D721Med (cell line): ENCODE results near the gene TMEM170B.

Source experiments
- DNase-seq: peaks from one replicate; pipeline ENCODE4 v3.0.0; 2011; ENCODE audit warnings: low spot score; ENCODE audit not compliant: insufficient read length
- FAIRE-seq: peaks from 2 replicates; lab custom pipeline; 2011; peaks lifted over from hg19 to GRCh38; lab: Jason Lieb, UNC
- CTCF ChIP-seq: IDR thresholded peaks from 2 replicates; pipeline ENCODE4 v1.5.1; 2012; ENCODE audit warnings: mild to moderate bottlenecking, control low read depth; ENCODE audit not compliant: insufficient read depth; ENCODE audit errors: missing control alignments

The TMEM170B gene

GRCh38 chr6:11580686-11581405 is 43.3 kb downstream of the TMEM170B start:
- DNase-seq = no peak
- no peak for TF ChIP-seq CTCF
- FAIRE-seq = no peak

GRCh38 chr6:11584244-11584643 is 46.7 kb downstream of the TMEM170B start:
- no peak for DNase-seq
- FAIRE-seq = no peak

GRCh38 chr6:11585426-11586016 is 48.0 kb downstream of the TMEM170B start:
- TF ChIP-seq CTCF = peak; percentile 63
- DNase-seq (no peak), FAIRE-seq (no peak)

More at GRCh38 chr6:11584244-11584643, 46.7 kb downstream of the TMEM170B start:
- TF ChIP-seq CTCF = no peak

- no peak for TF ChIP-seq CTCF
- DNase-seq (no peak), FAIRE-seq (no peak)
These were observed 48.6 kb downstream of the TMEM170B start for GRCh38 chr6:11586117-11586516.

GRCh38 chr6:11586536-11586935 is 49.0 kb downstream of the TMEM170B start:
- DNase-seq (no peak), FAIRE-seq (no peak)
- no peak for TF ChIP-seq CTCF

GRCh38 chr6:11589261-11589660 is 51.7 kb downstream of the TMEM170B start:
- no peak for DNase-seq
- no peak for FAIRE-seq
- no peak for TF ChIP-seq CTCF
